GM23338 (cell line): ENCODE results near the gene FOXD1. TPM values are rescaled to one million over a fixed set of nuclear protein-coding genes. Genes with fewer than 3 reads are reported as not detected.
A peak's percentile ranks its signal among the peaks of the same experiment; 100 is the strongest.

Experiments used
- ATAC-seq: fragments of 200-7000 bp; cut with Tn5 transposase; 3 replicates; pipeline ENCODE4 v1.9.1; 2020
- DNase-seq: peaks from one replicate; pipeline ENCODE4 v3.0.0-alpha.2; 2015; ENCODE audit warnings: low spot score
- H2AFZ ChIP-seq: fragments of 200-600 bp; sonication (generic); 2 replicates; pipeline ENCODE4 v1.8.0; 2016; ENCODE audit warnings: antibody characterized with exemption, mild to moderate bottlenecking, moderate library complexity
- H3F3A ChIP-seq: fragments of 200-600 bp; sonication (generic); replicated peaks from 2 replicates; pipeline ENCODE4 v1.8.0; 2017; ENCODE audit warnings: antibody characterized with exemption, mixed run types, low read depth
- H3K27ac ChIP-seq: fragments of 200-600 bp; sonication (generic); 2 replicates; pipeline ENCODE4 v1.6.1; 2016; ENCODE audit warnings: low read depth
- H3K27me3 ChIP-seq: fragments of 200-600 bp; sonication (generic); 2 replicates; pipeline ENCODE4 v1.8.0; 2016; ENCODE audit warnings: mild to moderate bottlenecking, mixed run types, moderate library complexity; ENCODE audit not compliant: insufficient read depth
- H3K36me3 ChIP-seq: fragments of 200-600 bp; sonication (generic); 2 replicates; pipeline ENCODE4 v1.8.0; 2016; ENCODE audit warnings: mild to moderate bottlenecking; ENCODE audit not compliant: insufficient read depth
- H3K4me1 ChIP-seq: fragments of 200-600 bp; sonication (generic); 2 replicates; pipeline ENCODE4 v1.8.0; 2016; ENCODE audit warnings: mild to moderate bottlenecking, moderate library complexity; ENCODE audit not compliant: insufficient read depth
- H3K4me2 ChIP-seq: fragments of 200-600 bp; sonication (generic); 2 replicates; pipeline ENCODE4 v1.7.1; 2017; ENCODE audit warnings: mixed run types
- H3K4me3 ChIP-seq: fragments of 200-600 bp; sonication (generic); 2 replicates; pipeline ENCODE4 v1.6.1; 2016; ENCODE audit warnings: mixed run types
- H3K79me2 ChIP-seq: fragments of 200-600 bp; sonication (generic); replicated peaks from 2 replicates; pipeline ENCODE4 v1.8.0; 2017; ENCODE audit warnings: mild to moderate bottlenecking; ENCODE audit not compliant: insufficient read depth
- H3K9me2 ChIP-seq: fragments of 200-600 bp; sonication (generic); 2 replicates; pipeline ENCODE4 v1.8.0; 2017; ENCODE audit not compliant: insufficient read depth
- H4K20me1 ChIP-seq: fragments of 200-600 bp; sonication (generic); replicated peaks from 2 replicates; pipeline ENCODE4 v1.8.0; 2017; ENCODE audit warnings: mild to moderate bottlenecking; ENCODE audit not compliant: insufficient read depth
- H3K27ac Mint-ChIP-seq: 2 replicates; pipeline ENCODE4 v1.8.0; 2020; ENCODE audit warnings: inconsistent platforms, mild to moderate bottlenecking, moderate library complexity, mixed read lengths
- H3K27me3 Mint-ChIP-seq: 3 replicates; pipeline ENCODE4 v1.8.0; 2022; ENCODE audit warnings: low read depth, mild to moderate bottlenecking, moderate library complexity, mixed read lengths, inconsistent platforms; ENCODE audit not compliant: insufficient read depth, poor library complexity
- H3K36me3 Mint-ChIP-seq: 3 replicates; pipeline ENCODE4 v1.8.0; 2021; ENCODE audit warnings: low read depth, mild to moderate bottlenecking, inconsistent platforms, moderate library complexity, mixed read lengths
- H3K4me1 Mint-ChIP-seq: 3 replicates; pipeline ENCODE4 v1.8.0; 2020; ENCODE audit warnings: mild to moderate bottlenecking, inconsistent platforms, mixed read lengths
- H3K4me3 Mint-ChIP-seq: 3 replicates; pipeline ENCODE4 v1.8.0; 2021; ENCODE audit warnings: moderate library complexity, mild to moderate bottlenecking, inconsistent platforms, mixed read lengths
- H3K9me3 Mint-ChIP-seq: 3 replicates; pipeline ENCODE4 v1.8.0; 2020; ENCODE audit warnings: moderate library complexity, mild to moderate bottlenecking, inconsistent platforms, mixed read lengths
- CREB1 ChIP-seq: fragments of 250-450 bp; sonication (Bioruptor Pico); IDR thresholded peaks from 2 replicates; pipeline ENCODE4 v1.5.0; 2020; ENCODE audit warnings: low read depth, mild to moderate bottlenecking, moderate library complexity
- EZH2 ChIP-seq: fragments of 200-600 bp; sonication (generic); IDR thresholded peaks from one replicate; pipeline ENCODE4 v1.8.0; 2017; ENCODE audit warnings: antibody characterized with exemption, mild to moderate bottlenecking, low read depth; ENCODE audit not compliant: unreplicated experiment
- EZH2phosphoT487 ChIP-seq: fragments of 200-600 bp; sonication (generic); IDR thresholded peaks from one replicate; pipeline ENCODE4 v1.8.1; 2018; ENCODE audit warnings: antibody characterized with exemption; ENCODE audit not compliant: unreplicated experiment
- JUNB ChIP-seq: IDR thresholded peaks from one replicate; pipeline ENCODE4 v1.6.1; 2016; ENCODE audit warnings: antibody characterized with exemption; ENCODE audit not compliant: unreplicated experiment
- NANOG ChIP-seq: IDR thresholded peaks from 2 replicates; pipeline ENCODE4 v1.6.1; 2016; ENCODE audit warnings: antibody characterized with exemption, borderline replicate concordance
- POLR2AphosphoS5 ChIP-seq: IDR thresholded peaks from 2 replicates; pipeline ENCODE4 v1.6.1; 2016; ENCODE audit warnings: antibody characterized with exemption, low read depth
- ZNF114 ChIP-seq: fragments of 250-450 bp; sonication (Bioruptor Pico); IDR thresholded peaks from 2 replicates; pipeline ENCODE4 v1.5.0; 2020; ENCODE audit warnings: mild to moderate bottlenecking, moderate library complexity
- ZNF331 ChIP-seq: fragments of 250-450 bp; sonication (Bioruptor Pico); IDR thresholded peaks from 2 replicates; pipeline ENCODE4 v1.5.0; 2020; ENCODE audit warnings: low read depth, mild to moderate bottlenecking, moderate library complexity
- polyA plus RNA-seq: library from polyadenylated mRNA; unstranded; fragments of >200 nt; fragmentation: Nextera tagmentation; extraction: Ambion mirVana; gene quantifications from 2 replicates; pipeline ENCODE4 v1.2.1, GENCODE V29; 2016
- total RNA-seq: library from RNA; depleted of rRNA; stranded (reverse); fragments of >200 nt; shearing (Covaris generic); gene quantifications from 2 replicates; pipeline ENCODE4 v1.2.3, GENCODE V29; 2014
- TF ChIP-seq, protein P1 (sequence below): IDR thresholded peaks from 2 replicates; pipeline ENCODE4 v1.6.1; 2016; ENCODE audit warnings: antibody characterized with exemption
- TF ChIP-seq, protein P2 (sequence below): IDR thresholded peaks from one replicate; pipeline ENCODE4 v1.6.1; 2018; ENCODE audit warnings: antibody characterized with exemption; ENCODE audit not compliant: unreplicated experiment

Gene FOXD1
- total and polyA plus RNA-seq, 2 experiments from 2014 or later = 0.42 TPM; not detected in 1

DNA sequence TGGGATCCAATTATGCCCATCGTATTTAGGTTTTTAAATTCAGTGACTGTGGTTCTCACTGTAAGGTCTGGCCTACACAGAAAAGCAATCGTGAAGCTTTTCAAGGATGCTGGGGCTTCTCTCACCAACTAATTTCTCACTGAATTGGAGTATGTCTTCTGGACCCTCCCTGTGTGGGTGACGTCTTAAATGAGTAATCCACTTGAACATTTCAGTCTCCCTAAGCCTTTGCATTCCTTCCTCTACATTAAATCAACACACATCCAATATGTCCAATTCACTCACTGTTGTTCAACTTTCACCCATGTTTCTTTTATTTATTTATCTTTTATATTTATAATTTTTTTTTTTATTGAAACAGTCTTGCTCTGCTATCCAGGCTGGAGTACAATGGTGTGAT is 37.1 kb upstream of the FOXD1 start:
- no peaks in the 10 kb centered on the region for H3K36me3 ChIP-seq
- DNase-seq = no peak
- no peak overlapping the region for H2AFZ ChIP-seq
- no peak for ATAC-seq
- peaks cover 23% of the 10 kb centered on the region for H3K4me1 ChIP-seq
- H3K27me3 ChIP-seq = no peaks in the 10 kb centered on the region
- H3K27ac Mint-ChIP-seq = peak overlapping the region; percentile 98
- H3K79me2 ChIP-seq = no peaks in the 10 kb centered on the region
- H3K27ac ChIP-seq = peak overlapping the region; percentile 89
- peaks cover 6% of the 10 kb centered on the region for H3K27me3 Mint-ChIP-seq
- peaks cover 15% of the 10 kb centered on the region for H3K9me2 ChIP-seq
- peaks cover 56% of the 10 kb centered on the region for H3K4me1 Mint-ChIP-seq
- no peak overlapping the region; the same call in 1 of the 2 replicates for H3K4me3 ChIP-seq
- peaks cover 3% of the 10 kb centered on the region; the same call in 2 of the 3 replicates for H3K36me3 Mint-ChIP-seq
- peaks cover 6% of the 10 kb centered on the region; the same call in 1 of the 2 replicates for H3F3A ChIP-seq
- no peak overlapping the region; the same call in 2 of the 3 replicates for H3K4me3 Mint-ChIP-seq
- H3K4me2 ChIP-seq = no peak overlapping the region
- TF ChIP-seq, protein P1, sequence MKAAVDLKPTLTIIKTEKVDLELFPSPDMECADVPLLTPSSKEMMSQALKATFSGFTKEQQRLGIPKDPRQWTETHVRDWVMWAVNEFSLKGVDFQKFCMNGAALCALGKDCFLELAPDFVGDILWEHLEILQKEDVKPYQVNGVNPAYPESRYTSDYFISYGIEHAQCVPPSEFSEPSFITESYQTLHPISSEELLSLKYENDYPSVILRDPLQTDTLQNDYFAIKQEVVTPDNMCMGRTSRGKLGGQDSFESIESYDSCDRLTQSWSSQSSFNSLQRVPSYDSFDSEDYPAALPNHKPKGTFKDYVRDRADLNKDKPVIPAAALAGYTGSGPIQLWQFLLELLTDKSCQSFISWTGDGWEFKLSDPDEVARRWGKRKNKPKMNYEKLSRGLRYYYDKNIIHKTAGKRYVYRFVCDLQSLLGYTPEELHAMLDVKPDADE = no peak
- no peak for TF ChIP-seq JUNB
- no peak for TF ChIP-seq EZH2phosphoT487
- TF ChIP-seq, protein P2, sequence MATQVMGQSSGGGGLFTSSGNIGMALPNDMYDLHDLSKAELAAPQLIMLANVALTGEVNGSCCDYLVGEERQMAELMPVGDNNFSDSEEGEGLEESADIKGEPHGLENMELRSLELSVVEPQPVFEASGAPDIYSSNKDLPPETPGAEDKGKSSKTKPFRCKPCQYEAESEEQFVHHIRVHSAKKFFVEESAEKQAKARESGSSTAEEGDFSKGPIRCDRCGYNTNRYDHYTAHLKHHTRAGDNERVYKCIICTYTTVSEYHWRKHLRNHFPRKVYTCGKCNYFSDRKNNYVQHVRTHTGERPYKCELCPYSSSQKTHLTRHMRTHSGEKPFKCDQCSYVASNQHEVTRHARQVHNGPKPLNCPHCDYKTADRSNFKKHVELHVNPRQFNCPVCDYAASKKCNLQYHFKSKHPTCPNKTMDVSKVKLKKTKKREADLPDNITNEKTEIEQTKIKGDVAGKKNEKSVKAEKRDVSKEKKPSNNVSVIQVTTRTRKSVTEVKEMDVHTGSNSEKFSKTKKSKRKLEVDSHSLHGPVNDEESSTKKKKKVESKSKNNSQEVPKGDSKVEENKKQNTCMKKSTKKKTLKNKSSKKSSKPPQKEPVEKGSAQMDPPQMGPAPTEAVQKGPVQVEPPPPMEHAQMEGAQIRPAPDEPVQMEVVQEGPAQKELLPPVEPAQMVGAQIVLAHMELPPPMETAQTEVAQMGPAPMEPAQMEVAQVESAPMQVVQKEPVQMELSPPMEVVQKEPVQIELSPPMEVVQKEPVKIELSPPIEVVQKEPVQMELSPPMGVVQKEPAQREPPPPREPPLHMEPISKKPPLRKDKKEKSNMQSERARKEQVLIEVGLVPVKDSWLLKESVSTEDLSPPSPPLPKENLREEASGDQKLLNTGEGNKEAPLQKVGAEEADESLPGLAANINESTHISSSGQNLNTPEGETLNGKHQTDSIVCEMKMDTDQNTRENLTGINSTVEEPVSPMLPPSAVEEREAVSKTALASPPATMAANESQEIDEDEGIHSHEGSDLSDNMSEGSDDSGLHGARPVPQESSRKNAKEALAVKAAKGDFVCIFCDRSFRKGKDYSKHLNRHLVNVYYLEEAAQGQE = no peak
- TF ChIP-seq CREB1 (CRISPR knock-in tag) = no peak
- TF ChIP-seq EZH2 = no peak
- TF ChIP-seq ZNF331 (CRISPR knock-in tag) = no peak
- no peak for TF ChIP-seq NANOG
- no peaks in the 10 kb centered on the region; the same call in 2 of the 3 replicates for H3K9me3 Mint-ChIP-seq
- H4K20me1 ChIP-seq = no peaks in the 10 kb centered on the region

DNA sequence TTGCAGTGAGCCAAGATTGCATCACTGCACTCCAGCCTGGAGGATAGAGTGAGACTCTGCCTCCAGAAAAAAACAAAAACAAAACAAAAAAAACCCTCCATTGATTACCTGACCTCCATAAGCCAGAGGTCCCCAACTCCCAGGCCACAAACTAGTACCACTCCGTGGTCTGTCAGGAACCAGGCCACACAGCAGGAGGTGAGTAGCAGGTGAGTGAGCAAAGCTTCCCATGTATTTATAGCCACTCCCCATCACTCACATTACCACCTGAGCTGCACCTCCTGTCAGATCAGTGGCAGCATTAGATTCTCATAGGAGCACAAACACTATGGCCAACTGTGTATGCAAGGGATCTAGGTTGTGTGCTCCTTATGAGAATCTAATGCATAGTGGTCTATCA is 35.9 kb upstream of the FOXD1 start:
- Mint-ChIP-seq H3K27ac (no peak overlapping the region; the same call in 1 of the 2 replicates), H3K9me3 (no peaks in the 10 kb centered on the region; the same call in 2 of the 3 replicates), H3K4me3 (no peak overlapping the region), H3K36me3 (peaks cover 3% of the 10 kb centered on the region; the same call in 2 of the 3 replicates), H3K27me3 (peaks cover 6% of the 10 kb centered on the region), H3K4me1 (peaks cover 56% of the 10 kb centered on the region)
- ATAC-seq (no peak), DNase-seq (no peak)
- H3K79me2 ChIP-seq = no peaks in the 10 kb centered on the region
- H4K20me1 ChIP-seq = no peaks in the 10 kb centered on the region
- H3K9me2 ChIP-seq = peaks cover 18% of the 10 kb centered on the region
- H3K4me2 ChIP-seq = no peak overlapping the region
- H3K4me1 ChIP-seq = peaks cover 23% of the 10 kb centered on the region
- H3K36me3 ChIP-seq = no peaks in the 10 kb centered on the region
- no peak overlapping the region for H3K27ac ChIP-seq
- H3K27me3 ChIP-seq = no peaks in the 10 kb centered on the region
- H2AFZ ChIP-seq = no peak overlapping the region
- no peak overlapping the region for H3K4me3 ChIP-seq
- peaks cover 6% of the 10 kb centered on the region; the same call in 1 of the 2 replicates for H3F3A ChIP-seq
- TF ChIP-seq NANOG = no peak
- TF ChIP-seq EZH2phosphoT487 = no peak
- no peak for TF ChIP-seq EZH2
- TF ChIP-seq, protein P1 = no peak
- no peak for TF ChIP-seq CREB1 (CRISPR knock-in tag)
- TF ChIP-seq ZNF331 (CRISPR knock-in tag) = no peak
- TF ChIP-seq POLR2AphosphoS5 = no peak
- no peak for TF ChIP-seq ZNF114
- no peak for TF ChIP-seq JUNB
- TF ChIP-seq, protein P2 = no peak
